Measurements from ENCODE around the gene CYP3A5.

Gene CYP3A5

GRCh38 chr7:99599836-99600235, 80.0 kb downstream of the CYP3A5 start:
- Mint-ChIP-seq H3K9me3 (no peaks in the 10 kb centered on the region), H3K27ac (no peak overlapping the region), H3K27me3 (ENCODE audit: low read depth) (no peaks in the 10 kb centered on the region), H3K36me3 (ENCODE audit: low read depth) (no peaks in the 10 kb centered on the region), H3K4me1 (ENCODE audit: low read depth) (peaks cover 4% of the 10 kb centered on the region), H3K4me3 (no peak overlapping the region)
- peak; percentile 1 for DNase-seq (ENCODE audit: low spot score)

Measured in T-helper 2 cell treated with Interferon-gamma antibody and Interleukin-4, amounts not matched to agents 5 μg/mL and 100 μg/mL, for 36 hours (primary cell).